Mucosa of gallbladder (tissue), 1 donor: ENCODE results near the gene CRNKL1. TPM values are rescaled to one million over a fixed set of nuclear protein-coding genes. Genes with fewer than 3 reads are reported as not detected.
"Not testable (repeated sequence)": the region's sequence is repeated elsewhere in the genome, so short reads cannot be mapped to it uniquely, and the experiment has no call there.

ENCODE experiments used
- DNase-seq: peaks from one replicate; pipeline ENCODE4 v3.0.0-alpha.2; 2020; ENCODE audit warnings: low spot score
- total RNA-seq: library from RNA; stranded (reverse); gene quantifications from one replicate; pipeline ENCODE4 v1.2.1, GENCODE V29; 2021
- donor health status: DM: no; HTN: no; CAD: no.

The CRNKL1 gene
- total RNA-seq, 1 donor from 2014 or later, result 24.9 TPM

- no peak for DNase-seq
Measured at GRCh38 chr20:20010639-20011500, 41.4 kb downstream of the CRNKL1 start.

- DNase-seq, result peak; percentile 45
Measured at GRCh38 chr20:20009784-20010253, 42.4 kb downstream of the CRNKL1 start.

GRCh38 chr20:20005342-20005741 lies 46.9 kb downstream of the CRNKL1 start:
- DNase-seq, result no peak

GRCh38 chr20:20003955-20004322 lies 48.3 kb downstream of the CRNKL1 start:
- DNase-seq, result not testable (repeated sequence)

- DNase-seq, result peak; percentile 48
Measured at GRCh38 chr20:20003031-20003954, 49.0 kb downstream of the CRNKL1 start.

DNA sequence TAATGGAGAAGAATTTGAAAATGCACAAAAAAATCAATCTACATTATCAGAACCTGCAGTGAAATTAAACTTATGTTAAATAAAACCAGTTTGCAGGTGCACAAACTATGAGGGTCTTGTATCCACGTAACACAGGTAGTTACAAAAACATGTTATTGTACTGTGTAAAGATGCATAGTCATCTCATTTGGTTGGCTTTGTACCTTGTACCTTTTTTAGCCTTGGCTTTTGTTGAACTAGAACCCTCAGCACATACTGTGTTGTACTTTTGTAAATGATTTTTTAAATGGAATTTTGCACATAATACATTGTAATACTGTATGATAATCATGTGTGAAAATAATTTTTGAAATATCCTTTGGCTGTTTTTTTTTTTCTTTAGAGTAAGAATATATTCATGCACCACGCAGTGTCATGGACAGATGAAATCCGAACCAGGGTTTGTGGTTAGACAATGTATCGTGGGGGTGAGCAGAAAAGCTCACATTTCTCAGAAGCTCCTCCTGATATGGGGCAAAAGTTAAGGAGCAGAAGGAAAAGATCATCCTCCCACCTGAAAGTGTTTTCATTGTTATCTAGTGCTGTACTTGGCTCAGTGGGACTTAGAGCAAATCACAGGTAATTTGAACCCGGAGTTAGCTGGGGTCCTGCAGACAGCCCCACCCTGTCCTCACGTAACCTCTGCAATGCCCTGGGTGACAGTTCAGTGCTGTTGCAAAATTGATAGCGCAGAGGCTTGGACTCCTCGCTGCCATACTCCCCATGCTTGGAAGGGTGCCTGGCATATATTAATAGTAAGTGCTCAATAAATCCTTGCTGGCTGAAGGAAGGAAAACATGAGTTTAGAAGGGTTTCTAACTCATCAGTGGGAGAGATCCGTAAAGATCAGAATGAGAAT lies 49.9 kb downstream of the CRNKL1 start:
- no peak for DNase-seq

DNA sequence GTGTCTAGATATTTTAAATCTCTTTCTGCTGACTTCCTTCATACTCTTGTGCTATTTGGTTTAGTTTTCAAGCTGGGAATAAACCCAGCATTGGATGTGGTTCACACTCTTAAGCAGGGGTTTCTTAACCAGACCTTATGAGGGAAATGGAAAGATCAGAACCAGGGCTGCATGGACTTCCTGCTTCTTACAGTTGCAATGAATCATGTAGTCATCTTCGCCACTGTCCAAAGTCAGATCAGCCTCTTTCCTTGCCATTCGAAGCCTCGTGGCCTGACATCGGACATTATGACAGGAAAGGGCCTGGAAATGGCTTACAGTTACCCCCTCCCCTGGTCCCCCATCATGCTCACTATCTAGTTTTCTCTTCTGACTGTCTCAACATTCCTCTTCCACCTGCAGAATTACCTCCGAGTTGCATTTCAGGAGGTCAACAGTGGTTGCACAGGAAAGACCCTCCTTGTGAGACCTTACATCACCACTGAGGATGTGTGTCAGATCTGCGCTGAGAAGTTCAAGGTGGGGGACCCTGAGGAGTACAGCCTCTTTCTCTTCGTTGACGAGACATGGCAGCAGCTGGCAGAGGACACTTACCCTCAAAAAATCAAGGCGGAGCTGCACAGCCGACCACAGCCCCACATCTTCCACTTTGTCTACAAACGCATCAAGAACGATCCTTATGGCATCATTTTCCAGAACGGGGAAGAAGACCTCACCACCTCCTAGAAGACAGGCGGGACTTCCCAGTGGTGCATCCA lies 51.9 kb downstream of the CRNKL1 start:
- DNase-seq, result no peak

DNA sequence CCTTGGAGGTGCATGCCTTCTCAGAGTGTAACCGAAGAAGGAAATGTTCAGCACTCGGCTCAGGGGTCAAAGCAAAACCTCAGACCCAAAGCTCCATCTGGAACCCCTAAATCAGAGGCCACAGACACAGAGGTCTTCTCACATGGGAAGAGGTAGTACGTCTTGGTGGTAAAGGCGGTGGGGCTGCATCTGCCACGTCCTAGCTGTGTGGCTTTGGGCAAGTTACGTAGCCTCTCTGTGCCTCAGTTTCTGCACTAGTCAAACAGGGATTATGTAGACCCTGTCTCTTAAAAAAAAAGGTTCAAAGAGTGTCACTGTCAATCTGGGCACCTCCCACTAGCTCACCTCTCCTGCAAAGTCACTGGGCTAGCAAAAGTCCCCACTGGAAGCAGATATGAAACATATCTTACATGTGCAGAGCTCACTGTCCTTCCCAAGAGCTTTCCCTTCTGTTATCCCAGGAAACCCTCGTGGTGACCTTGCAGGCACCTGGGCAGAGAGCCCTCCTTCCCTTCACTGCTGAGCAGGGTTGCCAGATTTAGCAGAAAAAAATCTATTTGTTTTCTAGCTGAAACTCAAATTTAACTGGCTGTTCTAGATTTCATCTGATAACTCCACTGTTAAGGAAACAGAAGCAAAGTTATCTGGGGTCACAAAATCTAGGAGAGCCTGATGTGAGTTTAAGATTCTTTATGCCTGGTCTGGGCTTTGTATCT lies 53.1 kb downstream of the CRNKL1 start:
- DNase-seq, result no peak

GRCh38 chr20:19996917-19997316 lies 55.3 kb downstream of the CRNKL1 start:
- no peak for DNase-seq

- DNase-seq, result no peak
Measured at GRCh38 chr20:19996222-19996621, 56.0 kb downstream of the CRNKL1 start.

- no peak for DNase-seq
Measured at GRCh38 chr20:19995220-19995863, 56.9 kb downstream of the CRNKL1 start.

DNA sequence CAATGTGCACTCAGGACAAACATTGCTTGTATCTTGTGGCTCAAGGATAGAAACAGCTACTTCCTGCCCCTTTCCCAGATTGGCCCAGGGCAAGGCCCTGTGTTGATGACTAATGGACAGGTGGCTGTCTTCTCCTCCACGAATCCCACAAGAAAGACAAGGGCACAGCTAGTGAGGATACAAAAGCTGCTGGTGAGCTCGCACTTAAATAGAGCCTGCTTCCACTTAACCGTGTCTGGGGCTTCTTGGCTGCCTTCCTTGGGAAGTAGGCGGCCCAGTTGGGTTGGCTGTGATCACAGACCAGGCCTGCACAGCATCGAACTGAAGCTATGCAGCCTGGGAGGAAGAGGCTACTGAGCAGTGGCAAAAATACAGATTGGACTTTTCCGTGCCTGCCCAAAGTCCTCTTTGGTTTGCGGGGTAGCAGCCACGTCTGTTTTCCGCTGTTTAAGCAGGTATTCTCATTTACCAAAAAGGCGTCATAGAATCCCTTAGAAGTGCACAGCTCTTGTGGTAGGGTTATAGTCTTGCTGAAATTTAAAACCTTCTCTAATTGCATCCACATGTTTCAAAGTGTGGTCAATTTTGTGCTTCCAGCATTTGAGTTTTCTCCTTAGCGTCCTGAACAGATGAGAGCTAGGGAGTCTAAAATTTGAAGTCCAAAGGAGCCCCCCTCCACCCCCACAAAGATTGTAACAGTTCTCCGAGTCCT lies 58.2 kb downstream of the CRNKL1 start:
- peak; percentile 53 for DNase-seq

DNA sequence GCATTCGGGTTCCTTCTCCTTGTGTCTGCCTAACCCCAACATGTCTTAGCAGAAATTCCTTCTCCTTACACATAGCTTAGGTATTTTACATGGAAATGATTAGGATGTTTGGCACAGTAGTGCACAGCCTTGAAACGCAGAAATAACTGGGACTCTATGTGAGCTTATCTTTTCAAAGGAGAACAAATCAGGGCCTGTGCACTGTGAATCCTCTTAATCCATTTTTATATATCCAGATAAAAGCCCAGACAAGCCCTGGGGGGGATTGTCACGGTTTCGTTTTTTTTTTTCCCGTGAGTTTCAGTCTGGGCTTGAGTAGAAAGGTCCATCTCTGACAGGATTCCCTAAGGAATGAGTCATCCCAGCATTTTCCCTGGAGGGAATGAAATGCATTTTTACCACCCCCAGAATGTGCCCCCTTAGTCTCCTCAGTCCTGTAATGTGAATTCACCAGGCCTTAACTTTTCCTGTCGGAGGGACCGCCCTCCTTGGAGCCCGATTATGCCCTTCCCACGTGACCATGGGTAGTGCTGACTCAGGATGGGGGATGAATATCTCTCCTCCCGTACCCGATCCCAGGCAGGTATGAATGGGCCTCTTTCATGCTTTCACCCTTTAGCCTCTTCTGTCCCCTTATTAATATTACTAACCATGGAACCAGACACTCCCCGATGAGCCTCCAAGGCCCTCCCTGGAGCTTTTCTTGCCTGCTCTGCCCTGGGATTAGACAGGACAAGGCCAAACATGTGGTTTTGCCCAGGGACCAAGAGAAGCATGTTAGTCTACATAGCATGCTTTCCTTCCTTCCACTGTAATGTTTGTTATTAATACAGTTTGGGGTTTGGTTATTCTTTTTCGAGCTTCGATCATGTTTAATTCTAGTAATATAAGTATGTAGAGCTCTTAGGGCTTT lies 59.0 kb downstream of the CRNKL1 start:
- DNase-seq, result peak; percentile 45

- no peak for DNase-seq
Measured at GRCh38 chr20:19991854-19992253, 60.4 kb downstream of the CRNKL1 start.

GRCh38 chr20:19991308-19991707 lies 61.0 kb downstream of the CRNKL1 start:
- DNase-seq, result no peak

GRCh38 chr20:19990850-19991249 lies 61.4 kb downstream of the CRNKL1 start:
- DNase-seq, result no peak

- no peak for DNase-seq
Measured at GRCh38 chr20:19987046-19987445, 65.2 kb downstream of the CRNKL1 start.

GRCh38 chr20:19986419-19986818 lies 65.8 kb downstream of the CRNKL1 start:
- no peak for DNase-seq
